Hypothalamus (tissue), 51 donors: Measurements from ENCODE around the gene TMEM151A.
"Not testable (repeated sequence)": the region's sequence is repeated elsewhere in the genome, so short reads cannot be mapped to it uniquely, and the experiment has no call there.

Source experiments
- DNase-seq, 51 donors: peaks; one replicate each; lab custom pipeline; 2025; lab: John Stamatoyannopoulos, UW

The TMEM151A gene

DNA sequence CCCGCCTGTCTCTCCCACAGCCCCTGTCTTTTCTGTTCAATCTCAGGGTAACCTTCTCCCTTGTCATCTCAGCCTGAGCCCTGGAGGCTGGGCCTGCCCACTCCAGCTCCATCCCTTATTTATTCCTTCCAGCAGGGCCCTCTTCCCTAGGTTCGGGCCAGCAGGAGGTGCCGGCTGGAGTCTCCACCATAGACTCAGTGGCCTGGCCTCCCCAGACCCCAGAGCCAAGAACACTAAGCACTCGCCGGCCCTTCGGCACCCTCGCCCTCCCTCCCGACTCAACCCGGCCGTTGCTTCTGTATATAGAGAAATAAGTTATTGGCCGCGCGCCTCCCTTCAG is 24.7 kb upstream of the TMEM151A start:
- DNase-seq = no peak

DNA sequence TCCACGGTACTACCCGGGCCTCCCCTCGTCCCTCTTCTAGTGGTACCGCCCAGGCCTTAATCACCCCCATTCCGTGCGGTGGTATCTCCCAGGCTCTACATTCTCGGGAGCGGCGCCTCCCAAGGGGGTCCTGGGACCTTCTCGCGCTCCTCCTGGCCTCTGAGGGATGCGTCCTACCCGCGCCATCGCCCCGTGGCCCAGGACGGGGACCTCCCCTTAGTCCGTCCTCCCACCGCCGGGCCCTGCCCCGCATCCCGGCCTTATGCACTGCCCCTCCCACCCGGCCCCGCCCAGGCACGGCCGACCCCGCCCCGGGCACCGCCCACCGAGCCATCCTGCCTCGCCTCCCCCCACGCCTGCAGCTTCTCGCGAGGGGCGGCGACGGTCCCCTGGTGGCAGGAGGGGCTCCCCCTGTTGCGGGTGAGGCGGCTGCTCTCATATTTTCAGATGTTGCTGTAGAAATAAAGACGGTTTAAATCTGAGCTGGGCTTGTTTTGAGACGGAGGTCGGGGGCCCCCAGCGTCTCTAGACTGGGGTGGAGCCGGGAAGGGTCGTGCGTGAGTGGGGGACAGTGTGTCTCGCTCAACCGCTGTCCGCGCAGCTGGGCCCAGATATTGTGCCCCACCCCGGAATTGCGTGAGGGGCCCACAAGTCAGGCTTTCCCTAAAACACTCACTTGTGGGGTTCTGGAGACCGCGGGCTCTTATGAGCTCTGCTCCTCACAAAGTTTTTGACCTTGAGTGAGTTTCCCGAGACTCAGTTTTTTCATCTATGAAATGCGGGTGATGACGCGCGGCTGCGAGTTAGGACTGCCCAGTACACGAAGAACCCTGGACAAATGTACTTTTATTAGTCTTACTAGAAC is 24.1 kb upstream of the TMEM151A start:
- peak; percentile 64 to 95 (median 86) for DNase-seq

DNA sequence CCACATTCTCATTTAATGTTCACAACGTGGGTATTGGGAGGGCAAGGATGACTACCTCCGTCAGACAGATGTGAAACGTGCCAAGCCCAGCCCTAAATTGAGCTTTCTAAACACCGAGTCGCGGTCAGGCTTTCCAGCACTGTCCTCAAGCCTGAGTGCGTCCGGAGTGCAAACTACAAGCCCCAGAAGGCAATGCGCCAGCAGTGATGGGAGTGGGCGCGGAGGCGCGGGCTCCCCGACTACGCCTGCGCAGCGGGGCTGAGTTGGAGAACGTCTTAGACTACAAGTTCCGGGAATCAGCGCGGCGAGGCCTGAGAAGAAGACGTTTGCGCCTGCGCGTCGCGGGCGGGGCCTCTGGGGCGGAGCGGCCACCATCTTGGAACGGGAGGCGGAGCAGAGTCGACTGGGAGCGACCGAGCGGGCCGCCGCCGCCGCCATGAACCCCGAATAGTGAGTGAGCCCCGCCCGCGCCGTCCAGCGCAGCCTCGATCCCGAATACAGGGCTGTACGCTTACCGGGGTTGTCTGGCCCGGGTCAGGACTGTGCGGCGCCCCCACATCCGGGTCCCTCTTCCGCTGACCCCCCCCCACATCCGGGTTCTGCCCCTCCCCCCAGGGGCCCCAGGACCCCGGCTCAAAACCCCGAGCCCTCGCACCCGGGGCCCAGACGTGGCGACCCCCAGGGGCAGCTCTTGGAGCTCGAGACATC is 23.3 kb upstream of the TMEM151A start, which contains the start of gene RAB1B:
TSS of gene RAB1B (plus strand) at position 396 of the 708 bp plus-strand sequence. CDS start at position 437, 41 bp downstream.
- peak; percentile 95 to 100 (median 99) for DNase-seq

DNA sequence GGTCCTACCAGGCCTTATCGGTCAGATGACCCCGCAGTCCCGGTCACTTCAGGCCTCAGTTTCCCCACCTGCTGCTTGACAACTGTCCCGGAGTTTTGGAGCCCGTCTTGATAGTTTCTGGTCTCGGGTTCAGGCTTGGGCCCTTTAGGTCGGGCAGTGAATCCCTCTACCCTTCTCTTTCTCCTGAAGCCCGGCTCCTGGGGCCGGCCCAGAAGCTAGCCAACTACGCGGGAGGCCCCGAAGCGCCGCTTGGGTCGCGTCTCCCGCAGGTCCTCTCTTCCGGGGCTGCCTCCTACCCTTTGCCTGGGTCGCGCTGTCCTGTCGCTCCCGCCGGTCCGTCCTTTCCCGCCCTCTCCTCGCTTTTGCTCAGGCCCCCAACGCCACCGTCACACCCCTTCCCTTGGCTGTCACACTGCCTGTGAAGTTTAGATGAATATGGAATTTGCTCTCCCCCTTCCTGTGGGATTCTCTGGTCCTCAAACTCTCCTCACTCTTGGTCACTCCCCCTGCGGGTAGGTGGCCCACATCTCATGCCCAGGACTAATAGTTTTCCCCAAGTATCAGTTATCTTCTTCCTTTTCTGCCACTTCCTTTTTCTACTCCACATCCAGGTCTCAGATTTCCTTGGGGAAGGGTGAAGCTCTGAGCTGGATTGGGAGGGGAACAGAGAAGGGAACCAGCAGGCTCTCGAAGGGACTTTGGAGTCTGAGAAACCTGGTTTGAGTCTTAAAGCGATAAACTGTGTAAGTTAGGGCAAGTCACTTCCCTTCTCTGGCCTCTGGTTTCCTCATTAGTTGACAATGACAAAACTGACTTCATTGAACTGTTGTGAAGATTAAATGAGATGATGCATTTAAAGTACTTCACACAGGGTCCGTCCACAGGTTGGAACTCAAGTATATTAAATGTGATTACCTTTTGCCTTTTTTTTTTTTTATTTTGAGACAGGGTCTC is 22.5 kb upstream of the TMEM151A start:
- DNase-seq = peak in 2 of 51 donors; percentile 56 to 77

DNA sequence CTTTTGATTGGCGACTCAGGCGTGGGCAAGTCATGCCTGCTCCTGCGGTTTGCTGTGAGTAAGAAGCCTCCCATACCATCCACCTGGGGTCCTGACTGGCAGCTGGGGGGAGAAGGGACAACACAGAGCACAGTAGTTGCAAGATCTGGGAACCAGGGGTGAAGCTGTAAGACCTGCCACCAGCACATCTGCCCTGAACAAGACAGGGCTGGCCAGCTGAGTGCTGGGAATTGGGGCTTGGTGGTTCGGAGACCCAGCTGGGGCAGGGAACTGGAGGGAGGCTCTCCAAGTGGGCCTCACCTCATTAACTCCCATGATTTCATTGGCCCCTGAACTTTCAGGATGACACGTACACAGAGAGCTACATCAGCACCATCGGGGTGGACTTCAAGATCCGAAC is 19.9 kb upstream of the TMEM151A start:
- DNase-seq = no peak

DNA sequence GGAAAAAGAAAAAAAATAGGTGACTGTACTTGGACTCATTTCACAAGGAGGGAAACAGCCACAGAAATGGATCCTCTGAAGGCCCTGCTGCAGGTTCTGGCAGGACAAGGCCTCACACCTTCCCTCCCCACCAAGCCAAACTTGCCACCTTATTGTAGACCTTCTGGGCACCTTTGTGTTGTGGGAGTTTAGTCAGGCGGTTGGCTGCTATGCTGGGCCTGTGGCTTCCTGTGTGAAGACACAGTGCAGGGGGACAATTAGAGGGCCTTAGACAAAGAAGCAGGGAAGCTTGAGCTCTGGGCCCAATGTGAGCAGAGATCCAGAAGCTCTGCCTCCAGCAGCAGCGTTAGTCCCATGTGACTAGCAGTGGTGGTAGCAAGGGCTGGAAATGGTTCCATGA is 19.1 kb upstream of the TMEM151A start:
- no peak for DNase-seq

DNA sequence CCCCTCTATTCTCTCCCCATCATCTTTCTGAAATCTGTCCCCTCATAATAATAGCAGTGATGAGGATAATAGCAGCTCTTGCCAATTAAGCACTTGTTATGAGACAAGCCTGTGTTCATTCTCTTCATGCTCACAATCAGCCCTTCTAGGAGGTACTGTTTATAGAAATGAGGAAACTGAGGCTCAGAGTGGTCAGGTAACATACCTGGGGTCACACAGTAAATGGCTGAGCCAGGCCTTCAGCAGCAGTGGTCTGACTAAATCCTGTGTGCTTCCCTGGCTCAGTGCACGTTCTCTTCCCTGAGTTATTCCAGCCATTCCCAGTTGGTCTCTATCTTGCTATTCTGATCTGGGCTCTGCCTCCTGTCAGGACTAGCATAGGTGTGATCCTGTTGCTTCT is 17.5 kb upstream of the TMEM151A start:
- DNase-seq = no peak

DNA sequence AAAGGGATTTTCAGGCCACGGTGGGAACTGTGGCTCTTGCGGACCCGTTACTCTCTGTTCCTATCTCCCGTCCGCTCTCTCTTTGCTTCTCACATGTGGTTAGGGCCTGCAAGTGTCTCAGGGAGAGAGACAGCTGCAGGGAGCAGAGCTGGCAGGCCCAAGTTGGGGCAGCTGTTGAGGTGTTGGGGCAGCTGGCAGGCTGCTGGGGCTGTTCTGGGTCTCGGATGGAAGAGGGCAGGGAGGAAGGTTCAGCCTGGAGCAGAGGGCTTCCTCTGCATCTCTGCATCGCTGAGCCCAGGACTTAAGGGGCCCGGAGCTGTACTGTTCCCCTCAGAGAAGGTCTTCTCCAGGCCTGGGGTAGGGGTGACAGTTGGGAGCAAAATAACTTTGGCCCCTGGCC is 16.3 kb upstream of the TMEM151A start:
- DNase-seq = no peak

DNA sequence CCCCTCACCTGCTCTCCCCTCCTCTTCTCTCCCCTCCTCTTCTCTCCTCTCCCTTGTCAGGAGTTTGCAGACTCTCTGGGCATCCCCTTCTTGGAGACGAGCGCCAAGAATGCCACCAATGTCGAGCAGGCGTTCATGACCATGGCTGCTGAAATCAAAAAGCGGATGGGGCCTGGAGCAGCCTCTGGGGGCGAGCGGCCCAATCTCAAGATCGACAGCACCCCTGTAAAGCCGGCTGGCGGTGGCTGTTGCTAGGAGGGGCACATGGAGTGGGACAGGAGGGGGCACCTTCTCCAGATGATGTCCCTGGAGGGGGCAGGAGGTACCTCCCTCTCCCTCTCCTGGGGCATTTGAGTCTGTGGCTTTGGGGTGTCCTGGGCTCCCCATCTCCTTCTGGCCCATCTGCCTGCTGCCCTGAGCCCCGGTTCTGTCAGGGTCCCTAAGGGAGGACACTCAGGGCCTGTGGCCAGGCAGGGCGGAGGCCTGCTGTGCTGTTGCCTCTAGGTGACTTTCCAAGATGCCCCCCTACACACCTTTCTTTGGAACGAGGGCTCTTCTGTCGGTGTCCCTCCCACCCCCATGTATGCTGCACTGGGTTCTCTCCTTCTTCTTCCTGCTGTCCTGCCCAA is 15.6 kb upstream of the TMEM151A start:
- DNase-seq = no peak

DNA sequence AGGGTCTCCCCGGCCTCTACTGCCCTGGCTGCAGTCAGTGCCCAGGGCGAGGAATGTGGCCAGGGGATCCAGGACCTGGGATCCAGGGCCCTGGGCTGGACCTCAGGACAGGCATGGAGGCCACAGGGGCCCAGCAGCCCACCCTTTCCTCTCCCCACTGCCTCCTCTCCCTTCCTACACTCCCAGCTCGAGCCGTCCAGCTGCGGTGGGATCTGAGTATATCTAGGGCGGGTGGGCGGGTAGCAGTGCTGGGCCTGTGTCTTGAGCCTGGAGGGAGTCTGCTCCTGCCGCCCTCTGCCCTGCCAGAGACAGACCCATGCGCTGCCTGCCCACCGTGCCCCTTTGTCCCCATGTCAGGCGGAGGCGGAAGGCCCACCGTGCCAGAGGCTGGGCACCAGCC is 15.1 kb upstream of the TMEM151A start:
- not testable (repeated sequence) for DNase-seq

DNA sequence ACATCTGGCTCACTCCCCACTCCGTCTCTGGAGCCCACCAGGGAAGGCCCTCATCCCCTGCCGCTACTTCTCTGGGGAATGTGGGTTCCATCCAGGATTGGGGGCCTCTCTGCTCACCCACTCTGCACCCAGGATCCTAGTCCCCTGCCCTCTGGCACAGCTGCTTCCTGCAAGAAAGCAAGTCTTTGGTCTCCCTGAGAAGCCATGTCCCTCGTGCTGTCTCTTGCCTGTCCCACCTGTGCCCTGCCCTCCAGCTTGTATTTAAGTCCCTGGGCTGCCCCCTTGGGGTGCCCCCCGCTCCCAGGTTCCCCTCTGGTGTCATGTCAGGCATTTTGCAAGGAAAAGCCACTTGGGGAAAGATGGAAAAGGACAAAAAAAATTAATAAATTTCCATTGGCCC is 14.6 kb upstream of the TMEM151A start:
- not testable (repeated sequence) for DNase-seq

DNA sequence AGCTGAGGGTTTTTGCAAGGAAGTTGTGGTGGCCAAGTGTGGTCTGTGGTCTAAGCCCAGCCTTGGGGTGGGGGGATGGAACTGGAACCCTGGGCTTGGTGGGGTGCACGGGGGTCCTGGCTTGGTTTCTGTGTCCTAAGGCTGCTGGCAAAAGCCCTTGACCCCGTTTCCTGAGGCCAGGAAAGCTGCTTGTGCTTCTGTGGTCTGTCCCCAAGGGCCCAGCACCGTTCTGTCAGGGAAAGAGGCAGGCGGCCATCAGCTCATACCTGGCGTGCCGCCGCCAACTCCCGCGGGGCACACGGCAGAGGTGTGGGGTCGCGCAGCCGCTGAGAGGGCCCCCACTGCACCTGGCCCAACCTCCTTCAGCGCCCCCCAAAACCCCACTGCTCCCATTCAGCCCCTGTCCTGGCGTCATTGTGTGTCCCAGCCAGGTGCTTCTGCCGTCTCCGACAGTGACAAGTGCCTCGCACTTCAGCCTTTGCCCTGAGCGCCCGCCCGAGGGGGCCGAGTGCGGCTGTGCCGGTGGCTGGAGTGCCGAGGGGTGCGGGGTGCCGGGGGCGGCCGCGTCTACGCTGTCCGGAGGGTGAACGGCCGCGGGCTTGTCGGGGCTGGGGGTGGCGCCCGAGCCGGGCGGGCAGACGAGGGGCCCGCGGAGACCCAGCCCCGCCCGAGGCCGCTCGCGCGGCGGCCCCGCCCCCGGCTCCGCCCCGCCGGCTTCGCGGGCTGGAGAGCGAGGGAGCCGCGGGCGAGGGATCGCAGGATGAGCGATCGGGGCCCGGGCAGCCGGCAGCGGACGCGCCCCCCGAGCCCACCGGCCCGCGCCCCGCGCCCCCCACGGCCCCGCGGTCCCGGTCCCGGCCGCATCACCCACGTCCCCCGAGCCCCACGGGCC is 14.0 kb upstream of the TMEM151A start, which contains the start of gene CNIH2:
TSS of gene CNIH2 (plus strand) at position 705 of the 892 bp plus-strand sequence. CDS start 282 bp downstream, outside the sequence.
- DNase-seq = peak in 8 of 51 donors; percentile 27 to 59 (median 30)

DNA sequence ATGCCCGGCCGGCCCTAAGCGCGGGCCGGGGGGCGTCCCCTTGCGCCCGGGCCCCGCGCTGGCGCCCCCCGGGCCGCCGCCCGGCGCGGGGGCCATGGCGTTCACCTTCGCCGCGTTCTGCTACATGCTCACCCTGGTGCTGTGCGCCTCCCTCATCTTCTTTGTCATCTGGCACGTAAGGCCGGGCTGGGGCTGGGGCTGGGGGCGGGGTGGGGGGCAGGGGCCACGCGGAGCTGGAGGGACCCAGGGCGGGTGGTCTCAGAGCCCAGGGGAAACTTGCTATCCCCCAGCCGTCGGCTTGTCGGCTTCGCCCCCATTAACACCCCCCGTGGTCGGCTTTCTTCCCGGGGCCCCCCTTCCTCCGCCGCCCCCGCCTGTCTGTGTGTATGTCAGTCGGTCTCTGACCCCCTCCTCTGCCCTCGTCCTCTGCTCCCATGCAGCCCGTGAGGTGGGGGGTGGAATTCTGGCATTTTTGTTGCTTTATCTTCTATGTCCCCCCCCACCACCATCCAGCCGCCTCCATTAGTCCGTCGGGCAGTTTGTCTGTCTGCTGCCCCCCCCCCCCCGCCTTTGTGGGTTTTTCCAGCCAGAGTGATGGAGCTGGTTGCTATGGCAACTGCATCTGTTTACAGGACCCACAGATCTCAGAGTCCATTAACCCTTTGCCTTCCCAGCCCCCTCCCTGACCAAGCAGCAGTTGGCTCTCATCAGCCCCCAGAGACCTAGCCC is 13.2 kb upstream of the TMEM151A start:
- no peak for DNase-seq

DNA sequence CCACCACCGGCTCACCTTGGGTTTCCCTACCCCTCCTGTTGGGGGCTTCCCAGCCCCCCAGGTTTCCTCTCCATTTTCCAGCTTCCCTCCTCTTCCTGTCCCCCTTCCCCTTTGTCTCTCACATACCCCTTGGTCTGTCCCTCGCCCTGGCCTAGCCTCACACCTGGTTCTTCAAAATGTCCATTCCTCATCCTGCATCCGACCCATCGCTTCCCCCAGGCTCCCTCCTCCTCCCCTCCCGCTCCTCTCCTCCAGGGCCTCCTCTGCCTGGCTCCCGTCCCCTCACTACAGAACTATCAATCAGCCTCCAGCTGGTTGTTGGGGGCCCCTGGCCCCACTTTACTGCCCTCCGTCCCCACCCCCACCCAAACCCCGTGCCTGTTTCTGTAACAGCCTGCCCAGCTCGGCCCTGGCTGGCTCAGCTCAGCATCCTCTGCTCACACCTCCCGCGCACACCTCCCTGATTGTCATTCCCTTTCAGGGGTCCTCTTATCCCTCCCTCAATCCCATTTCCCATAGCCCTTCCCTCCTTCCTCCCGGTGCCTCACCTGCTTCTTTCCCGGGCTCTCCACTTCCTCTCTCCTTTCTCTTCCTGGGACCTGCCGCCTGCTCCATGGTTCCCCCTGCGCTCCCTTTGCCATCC is 12.5 kb upstream of the TMEM151A start:
- DNase-seq = no peak

DNA sequence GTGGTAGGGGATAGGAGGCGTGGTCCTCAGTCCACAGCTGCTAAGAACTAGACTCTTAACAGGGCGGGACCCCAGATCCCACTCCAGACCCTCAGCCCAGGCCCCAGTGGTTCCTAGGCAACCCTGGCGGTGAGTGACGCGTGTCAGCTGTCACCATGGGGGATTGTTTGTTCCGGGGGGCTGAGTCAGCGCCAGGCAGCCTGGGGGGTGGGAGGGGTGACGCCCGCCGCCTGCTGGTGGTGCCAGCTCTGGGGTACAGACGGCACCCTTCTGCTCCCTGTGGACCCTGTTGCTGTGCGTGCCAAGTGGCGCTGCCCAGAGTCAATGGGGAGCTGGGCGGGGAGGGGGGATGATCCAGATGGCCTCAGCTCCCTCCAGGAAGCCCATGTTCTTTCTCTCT is 11.3 kb upstream of the TMEM151A start:
- peak in 1 of 51 donors; percentile 65 for DNase-seq

DNA sequence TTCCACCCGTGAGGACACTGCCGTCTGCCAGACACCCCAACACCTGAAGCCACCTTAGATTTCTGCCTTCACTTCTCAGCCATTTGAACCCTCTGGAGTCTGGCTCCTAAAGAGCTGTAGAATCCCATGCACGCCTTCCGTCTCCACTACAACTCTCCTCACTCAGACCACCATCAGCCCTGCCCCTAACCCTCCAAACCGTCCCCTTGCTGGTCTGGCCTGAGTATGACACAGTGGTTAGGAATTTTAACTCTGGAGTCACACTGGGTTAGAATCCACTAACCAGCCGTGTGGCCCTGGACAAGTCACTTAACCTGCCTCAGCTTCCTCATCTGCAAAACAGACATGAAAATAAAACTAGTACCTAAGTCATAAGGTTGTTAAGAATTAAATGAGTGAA is 10.7 kb upstream of the TMEM151A start:
- no peak for DNase-seq

DNA sequence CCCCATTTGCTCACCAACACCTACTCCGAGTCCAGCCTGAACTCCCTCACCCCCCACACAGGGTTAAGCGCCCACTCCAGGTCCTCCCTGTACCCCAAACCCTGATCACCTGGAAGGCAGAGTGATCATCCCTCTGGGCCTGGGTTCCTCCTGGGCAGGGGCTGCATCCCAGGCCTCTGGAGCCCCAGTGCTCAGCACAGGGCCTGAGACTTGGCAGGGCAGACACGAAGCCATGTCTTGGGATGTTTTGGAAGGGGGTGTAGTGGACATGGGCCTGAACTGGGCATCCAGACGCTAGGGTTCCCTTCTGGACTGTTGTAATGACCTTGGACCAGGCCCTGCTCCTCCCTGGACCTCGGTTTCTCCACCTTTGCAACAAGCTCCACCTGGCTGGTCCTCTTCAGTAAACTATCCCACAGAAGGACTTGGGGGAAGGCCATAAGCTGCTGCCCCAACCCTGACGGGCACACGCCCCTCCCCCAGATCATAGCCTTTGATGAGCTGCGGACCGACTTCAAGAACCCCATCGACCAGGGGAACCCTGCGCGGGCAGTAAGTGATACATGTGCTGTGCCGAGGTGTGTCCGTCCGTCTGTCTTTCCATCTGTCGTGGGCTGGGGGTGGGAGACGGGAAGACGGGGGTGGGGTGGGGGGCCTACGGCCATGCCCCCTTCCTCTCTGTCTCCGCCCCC is 9.8 kb upstream of the TMEM151A start:
- DNase-seq = no peak
